Type B pancreatic cell (in vitro differentiated cells): ENCODE measurements around the gene SCAI. TPM values are rescaled to one million over a fixed set of nuclear protein-coding genes. Genes with fewer than 3 reads are reported as not detected.
"Not testable (repeated sequence)": the region's sequence is repeated elsewhere in the genome, so short reads cannot be mapped to it uniquely, and the experiment has no call there.

Experiments used
- DNase-seq: peaks from one replicate; pipeline ENCODE4 v3.0.0; 2021; ENCODE audit warnings: mixed read lengths; ENCODE audit not compliant: unreplicated experiment; ENCODE audit errors: extremely low spot score
- H3K27ac Mint-ChIP-seq: 2 replicates; pipeline ENCODE4 v1.8.0; 2021; ENCODE audit warnings: mild to moderate bottlenecking, mixed read lengths
- H3K27me3 Mint-ChIP-seq: 2 replicates; pipeline ENCODE4 v1.8.0; 2021; ENCODE audit warnings: mixed read lengths
- H3K36me3 Mint-ChIP-seq: 2 replicates; pipeline ENCODE4 v1.8.0; 2021; ENCODE audit warnings: mixed read lengths
- H3K4me1 Mint-ChIP-seq: one replicate; pipeline ENCODE4 v1.8.0; 2021; ENCODE audit warnings: mixed read lengths; ENCODE audit not compliant: unreplicated experiment
- H3K4me3 Mint-ChIP-seq: 2 replicates; pipeline ENCODE4 v1.8.0; 2021; ENCODE audit warnings: mild to moderate bottlenecking, mixed read lengths
- H3K9me3 Mint-ChIP-seq: 2 replicates; pipeline ENCODE4 v1.8.0; 2021; ENCODE audit warnings: mixed read lengths
- CTCF ChIP-seq: fragments of 200-600 bp; sonication (generic); conservative IDR thresholded peaks from 2 replicates; pipeline ENCODE4 v1.5.0; 2021; ENCODE audit warnings: antibody characterized with exemption, mild to moderate bottlenecking
- total RNA-seq: library from RNA; stranded (reverse); gene quantifications from 2 replicates; pipeline ENCODE4 v1.2.1, GENCODE V29; 2021; ENCODE audit warnings: low replicate concordance

Gene SCAI
- total RNA-seq, 1 donor from 2014 or later: 12.8 TPM

GRCh38 chr9:125038166-125038565 lies 105.2 kb downstream of the SCAI start:
- Mint-ChIP-seq H3K4me3 (no peak overlapping the region), H3K36me3 (no peaks in the 10 kb centered on the region), H3K27ac (no peak overlapping the region), H3K27me3 (no peaks in the 10 kb centered on the region), H3K4me1 (peaks cover 3% of the 10 kb centered on the region), H3K9me3 (no peaks in the 10 kb centered on the region)
- no peak for DNase-seq
- TF ChIP-seq CTCF: no peak

- TF ChIP-seq CTCF: no peak
- Mint-ChIP-seq H3K9me3 (no peaks in the 10 kb centered on the region), H3K4me3 (no peak overlapping the region), H3K36me3 (peaks cover 16% of the 10 kb centered on the region), H3K27ac (no peak overlapping the region), H3K4me1 (no peaks in the 10 kb centered on the region), H3K27me3 (no peaks in the 10 kb centered on the region)
- no peak for DNase-seq
These were observed 115.3 kb downstream of the SCAI start for GRCh38 chr9:125028041-125028440.

- no peaks in the 10 kb centered on the region for H3K27me3 Mint-ChIP-seq
- H3K9me3 Mint-ChIP-seq: no peaks in the 10 kb centered on the region
- no peak for DNase-seq
- H3K36me3 Mint-ChIP-seq: peaks cover 19% of the 10 kb centered on the region
- H3K27ac Mint-ChIP-seq: no peak overlapping the region
- H3K4me3 Mint-ChIP-seq: no peak overlapping the region
- no peaks in the 10 kb centered on the region for H3K4me1 Mint-ChIP-seq
- no peak for TF ChIP-seq CTCF
These were observed 118.4 kb downstream of the SCAI start for GRCh38 chr9:125024917-125025316.

GRCh38 chr9:125021069-125021468 lies 122.3 kb downstream of the SCAI start:
- H3K4me1 Mint-ChIP-seq: no peaks in the 10 kb centered on the region
- no peaks in the 10 kb centered on the region for H3K9me3 Mint-ChIP-seq
- no peak overlapping the region for H3K27ac Mint-ChIP-seq
- TF ChIP-seq CTCF: no peak
- no peak for DNase-seq
- peaks cover 20% of the 10 kb centered on the region for H3K36me3 Mint-ChIP-seq
- H3K27me3 Mint-ChIP-seq: no peaks in the 10 kb centered on the region
- no peak overlapping the region for H3K4me3 Mint-ChIP-seq

- H3K4me1 Mint-ChIP-seq, H3K27ac Mint-ChIP-seq, H3K9me3 Mint-ChIP-seq, DNase-seq, H3K4me3 Mint-ChIP-seq, H3K27me3 Mint-ChIP-seq: not testable (repeated sequence)
- H3K36me3 Mint-ChIP-seq: peaks cover 11% of the 10 kb centered on the region
These were observed 127.7 kb downstream of the SCAI start for GRCh38 chr9:125015655-125016054.

- H3K36me3 Mint-ChIP-seq: peaks cover 11% of the 10 kb centered on the region
- H3K4me1 Mint-ChIP-seq, H3K4me3 Mint-ChIP-seq, H3K27ac Mint-ChIP-seq, DNase-seq, H3K27me3 Mint-ChIP-seq, H3K9me3 Mint-ChIP-seq: not testable (repeated sequence)
These were observed 131.3 kb downstream of the SCAI start for GRCh38 chr9:125012013-125012412.

- H3K4me3 Mint-ChIP-seq: no peak overlapping the region
- peaks cover 6% of the 10 kb centered on the region for H3K36me3 Mint-ChIP-seq
- TF ChIP-seq CTCF: no peak
These were observed 134.7 kb downstream of the SCAI start for GRCh38 chr9:125008599-125008998.

More at GRCh38 chr9:125008599-125008998, 134.7 kb downstream of the SCAI start:
- DNase-seq: no peak
- Mint-ChIP-seq H3K9me3 (no peaks in the 10 kb centered on the region), H3K27me3 (no peaks in the 10 kb centered on the region), H3K4me1 (no peaks in the 10 kb centered on the region), H3K27ac (no peak overlapping the region)
